PFSK-1 (cell line): ENCODE data around the gene DUSP6.

Source experiments
- POLR2AphosphoS5 ChIP-seq: IDR thresholded peaks from 2 replicates; pipeline ENCODE4 v1.6.1; 2012; ENCODE audit warnings: low read depth, mild to moderate bottlenecking, control low read depth, low read length, moderate library complexity
- REST ChIP-seq, 2 experiments: IDR thresholded peaks; 2 replicates each; pipeline versions ENCODE4 v1.6.1 to v1.8.0; 2011 to 2012; ENCODE audit warnings: low read depth in 2 of 2, low read length in 2 of 2, control low read depth in 1 of 2, inconsistent platforms in 1 of 2, mild to moderate bottlenecking in 1 of 2, moderate library complexity in 1 of 2; ENCODE audit not compliant: insufficient read depth in 1 of 2
- SIN3A ChIP-seq: IDR thresholded peaks from 2 replicates; pipeline ENCODE4 v1.6.1; 2012; ENCODE audit warnings: mild to moderate bottlenecking, low read length, moderate library complexity, borderline replicate concordance; ENCODE audit not compliant: insufficient read depth
- TAF1 ChIP-seq: IDR thresholded peaks from 2 replicates; pipeline ENCODE4 v1.6.1; 2012; ENCODE audit warnings: low read length, control low read depth, borderline replicate concordance; ENCODE audit not compliant: insufficient read depth

DNA sequence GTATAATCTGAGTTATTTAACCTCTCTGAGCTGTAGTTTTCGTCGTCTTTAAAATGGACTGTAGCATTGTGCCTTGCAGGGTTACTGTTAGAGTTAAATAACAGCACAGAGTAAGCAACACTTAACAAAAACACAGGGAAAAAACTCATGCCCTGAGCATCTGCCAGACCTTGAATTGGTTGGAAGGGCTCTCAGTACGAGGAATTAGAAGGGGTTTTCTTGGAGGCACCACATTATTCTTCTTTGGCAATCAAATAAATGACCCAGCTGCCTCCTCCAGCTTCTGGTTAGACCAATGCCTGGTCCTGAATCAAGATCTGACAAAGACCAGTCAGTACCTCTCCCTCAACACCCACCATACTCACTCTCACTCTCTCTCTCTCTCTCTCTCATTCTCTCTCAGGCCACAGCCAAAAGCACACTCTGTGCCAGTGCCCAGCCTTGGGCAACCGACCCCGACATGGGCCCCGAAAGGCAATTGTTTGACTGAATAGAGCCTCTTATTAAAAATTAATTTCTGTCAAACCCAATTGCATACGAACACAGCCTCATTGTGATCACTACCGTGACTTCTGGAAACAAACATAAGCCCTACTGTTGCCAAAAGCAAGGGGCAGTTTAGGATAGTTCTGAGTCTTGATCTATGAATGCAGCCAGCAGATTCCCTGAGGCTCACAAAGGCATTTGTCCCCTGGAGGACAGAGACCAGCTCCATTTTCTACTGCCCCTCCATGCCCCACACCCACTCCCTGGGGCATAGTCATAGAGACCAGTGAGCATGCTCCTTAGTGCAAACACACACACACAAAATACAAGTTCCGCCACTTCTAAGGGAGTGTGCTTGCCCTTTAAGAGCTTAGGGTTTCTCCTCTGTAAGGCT, 23.9 kb downstream of the DUSP6 start:
- TF ChIP-seq REST (IDR thresholded peaks at IDR 0.05; ENCODE audit: insufficient read depth in 1 of 2, low read depth in 2 of 2, low read length in 2 of 2) (no peak), POLR2AphosphoS5 (no peak), TAF1 (no peak), SIN3A (no peak)
